ENCODE measurements around the gene COL4A1. TPM values are rescaled to one million over a fixed set of nuclear protein-coding genes. Genes with fewer than 3 reads are reported as not detected.

The COL4A1 gene
- total RNA-seq, 2 experiments from 2014 or later: 0.06 to 0.12 TPM

DNA sequence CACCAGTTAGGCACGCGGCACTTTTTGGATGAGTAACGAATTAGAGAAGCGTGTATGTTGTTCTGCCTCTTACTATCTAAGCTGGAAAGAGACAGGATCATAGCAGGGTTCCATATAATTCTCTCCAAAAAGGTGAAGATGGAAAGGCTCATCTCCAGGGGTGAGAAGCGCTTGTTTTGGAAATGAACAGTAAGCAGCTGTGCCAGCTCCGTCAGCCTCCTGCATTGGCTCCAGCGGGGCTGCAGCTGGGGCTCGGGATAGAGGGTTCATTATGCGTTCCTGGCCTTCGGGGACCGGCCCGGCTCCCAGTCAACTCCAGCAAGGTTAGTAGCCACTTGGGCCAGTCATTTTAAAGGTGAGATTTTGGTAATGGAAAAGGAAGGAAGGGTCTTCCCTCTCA, 155.5 kb downstream of the COL4A1 start:
- Mint-ChIP-seq H3K27me3 (no peaks in the 10 kb centered on the region), H3K9me3 (peaks cover 3% of the 10 kb centered on the region), H3K4me1 (no peaks in the 10 kb centered on the region), H3K27ac (no peak overlapping the region), H3K36me3 (ENCODE audit: low read depth) (no peaks in the 10 kb centered on the region), H3K4me3 (no peak overlapping the region)
- POLR2A ChIA-PET: no interaction called here
- DNase-seq: no peak
- CTCF ChIA-PET: no interaction called here

DNA sequence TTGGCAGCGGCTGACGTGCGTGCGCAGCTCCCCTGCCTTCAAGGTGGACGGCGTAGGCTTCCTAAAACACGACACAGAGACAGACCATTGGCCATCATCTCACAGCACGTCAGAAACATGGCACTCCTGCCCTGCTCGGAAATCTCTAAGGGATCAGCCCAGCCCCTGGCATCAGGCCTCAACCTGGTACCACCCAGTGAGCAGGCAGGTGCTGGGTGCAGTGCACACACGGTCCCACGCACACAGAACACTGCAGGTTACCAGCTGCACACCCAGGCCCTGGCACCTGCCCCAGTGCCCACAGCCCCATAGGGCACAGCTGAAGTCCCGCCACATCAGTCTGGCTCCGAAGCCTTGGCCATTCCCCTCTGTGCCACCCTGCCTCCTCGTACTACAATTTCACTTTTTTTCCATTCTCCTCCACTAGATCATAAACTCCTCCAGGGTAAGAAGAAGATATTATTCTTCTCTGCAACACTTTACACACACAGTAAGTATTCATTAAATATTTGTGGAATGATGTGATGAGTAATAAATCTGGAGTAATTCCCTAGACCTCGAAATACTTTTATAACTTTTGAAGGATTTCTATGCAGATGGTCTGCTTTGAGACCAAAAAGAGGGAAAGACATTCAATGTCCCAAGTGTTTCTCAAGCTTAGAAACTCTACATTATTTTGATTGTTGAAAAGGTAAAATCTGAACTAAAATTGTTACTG, 156.4 kb downstream of the COL4A1 start:
- Mint-ChIP-seq H3K4me1 (no peaks in the 10 kb centered on the region), H3K27me3 (no peaks in the 10 kb centered on the region), H3K9me3 (peaks cover 3% of the 10 kb centered on the region), H3K27ac (no peak overlapping the region), H3K36me3 (ENCODE audit: low read depth) (no peaks in the 10 kb centered on the region), H3K4me3 (no peak overlapping the region)
- ChIA-PET POLR2A (no interaction called here), CTCF (no interaction called here)
- DNase-seq: no peak

DNA sequence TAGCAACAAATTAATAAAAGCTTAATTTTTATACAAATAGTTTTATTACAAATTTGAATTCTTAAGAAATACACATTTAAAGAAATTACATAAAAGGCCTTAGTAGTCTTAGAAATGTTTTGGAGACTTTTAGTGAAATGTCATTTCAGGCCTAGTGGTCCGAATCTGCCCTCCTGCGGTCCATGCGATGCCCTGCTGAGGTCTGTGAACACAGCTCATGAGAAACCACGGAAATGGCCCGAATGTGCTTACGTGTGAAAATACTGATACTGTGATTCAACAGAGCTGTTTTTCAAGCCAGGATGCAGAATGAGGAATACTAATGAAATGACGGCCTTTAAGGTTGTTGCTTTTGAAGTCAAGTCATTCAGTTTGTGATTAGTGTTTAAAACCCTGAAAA, 157.9 kb downstream of the COL4A1 start:
- no peak for DNase-seq
- H3K9me3 Mint-ChIP-seq: no peaks in the 10 kb centered on the region
- no peaks in the 10 kb centered on the region for H3K36me3 Mint-ChIP-seq (ENCODE audit: low read depth)
- ChIA-PET CTCF (interaction anchor here (0.6 to 1.4 kb wide), 2 partner anchors 24 to 86 kb away, joined by 3 read pairs; no protein-coding TSS in a partner anchor), POLR2A (interaction anchor here (0.7 kb wide), 1 partner anchor 12 kb away, joined by 3 read pairs; no protein-coding TSS in a partner anchor)
- no peaks in the 10 kb centered on the region for H3K4me1 Mint-ChIP-seq
- H3K4me3 Mint-ChIP-seq: no peak overlapping the region
- H3K27me3 Mint-ChIP-seq: no peaks in the 10 kb centered on the region
- no peak overlapping the region for H3K27ac Mint-ChIP-seq

DNA sequence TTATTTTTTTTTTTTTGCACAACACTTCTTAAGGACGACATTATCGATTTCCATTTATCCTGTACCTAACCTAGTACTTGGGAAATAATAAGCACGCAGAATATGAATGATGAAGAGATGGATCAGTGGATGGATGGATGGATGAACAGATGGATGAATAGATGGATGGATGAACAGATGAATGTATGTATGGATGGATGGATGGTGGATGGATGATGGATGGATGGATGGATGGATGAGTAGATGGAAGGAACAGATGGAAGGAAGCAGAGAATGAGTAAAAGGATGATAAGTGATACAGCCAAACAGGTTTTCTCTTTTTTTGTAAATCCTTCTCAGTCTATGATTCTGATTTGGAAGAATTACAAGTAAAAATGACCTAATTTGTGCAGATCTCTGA, 166.9 kb downstream of the COL4A1 start:
- POLR2A ChIA-PET: no interaction called here
- CTCF ChIA-PET: no interaction called here
- Mint-ChIP-seq H3K4me3 (no peak overlapping the region), H3K4me1 (peaks cover 10% of the 10 kb centered on the region), H3K36me3 (ENCODE audit: low read depth) (no peaks in the 10 kb centered on the region), H3K27ac (no peak overlapping the region), H3K27me3 (peaks cover 55% of the 10 kb centered on the region), H3K9me3 (no peaks in the 10 kb centered on the region)
- DNase-seq: no peak

DNA sequence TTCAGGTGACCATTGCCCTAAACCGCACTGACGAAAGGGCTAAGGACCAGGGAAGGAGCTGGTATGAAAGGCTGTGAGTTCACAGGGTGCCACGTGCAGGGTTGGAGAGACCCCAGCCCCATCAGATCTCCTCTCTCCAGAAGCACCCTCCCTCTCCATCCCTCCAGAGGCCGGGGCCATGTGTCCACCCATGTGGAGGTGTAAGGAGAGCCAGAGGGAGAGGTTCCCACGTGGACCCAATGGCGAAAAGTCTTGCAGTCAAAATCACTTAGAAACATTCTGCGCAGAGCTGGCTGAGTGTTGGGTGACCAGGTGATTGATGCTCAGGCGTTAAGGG, 168.3 kb downstream of the COL4A1 start:
- H3K9me3 Mint-ChIP-seq: no peaks in the 10 kb centered on the region
- CTCF ChIA-PET: no interaction called here
- no peak overlapping the region for H3K4me3 Mint-ChIP-seq
- no peaks in the 10 kb centered on the region for H3K36me3 Mint-ChIP-seq (ENCODE audit: low read depth)
- POLR2A ChIA-PET: no interaction called here
- H3K4me1 Mint-ChIP-seq: peaks cover 10% of the 10 kb centered on the region
- no peak for DNase-seq
- peaks cover 55% of the 10 kb centered on the region for H3K27me3 Mint-ChIP-seq
- no peak overlapping the region for H3K27ac Mint-ChIP-seq

DNA sequence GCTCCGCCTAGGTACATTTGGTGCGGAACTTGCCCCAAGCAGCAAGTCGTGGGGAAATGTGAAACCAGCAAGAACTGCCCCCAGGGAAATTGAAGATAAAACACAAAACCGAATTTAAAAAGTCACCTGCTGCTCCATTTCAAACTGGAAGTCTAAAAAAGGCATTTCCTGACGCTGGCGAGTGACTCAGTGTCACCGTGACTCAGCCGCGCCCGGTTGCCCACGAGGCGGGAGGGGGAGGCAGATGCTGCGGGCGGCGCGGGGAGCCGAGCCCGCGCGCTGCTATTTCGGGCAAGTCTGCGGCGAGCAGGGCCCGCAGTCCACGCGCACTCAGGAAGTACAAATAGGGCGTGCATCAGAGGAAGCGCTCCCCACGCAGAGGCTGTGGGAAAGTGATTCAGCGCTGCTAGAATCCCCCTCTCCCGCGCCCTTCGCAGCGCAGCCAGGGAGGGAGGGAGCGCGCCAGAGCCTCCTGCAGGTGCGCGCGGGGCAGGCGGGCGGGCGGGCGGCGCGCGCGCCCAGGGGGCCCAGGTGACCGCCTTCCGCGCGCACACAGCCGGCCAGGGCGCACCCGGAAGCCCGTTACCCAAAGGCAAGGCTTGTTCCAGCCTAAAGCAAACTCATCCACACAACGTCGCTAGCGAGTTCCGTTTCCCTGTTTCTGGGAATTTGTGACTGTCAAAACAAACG, 168.8 kb downstream of the COL4A1 start:
- ChIA-PET POLR2A (no interaction called here), CTCF (no interaction called here)
- Mint-ChIP-seq H3K27me3 (peaks cover 54% of the 10 kb centered on the region), H3K9me3 (no peaks in the 10 kb centered on the region), H3K27ac (peak overlapping the region; percentile 70), H3K4me1 (peaks cover 10% of the 10 kb centered on the region), H3K36me3 (ENCODE audit: low read depth) (no peaks in the 10 kb centered on the region), H3K4me3 (peak overlapping the region; percentile 73)
- DNase-seq: peak; percentile 61

DNA sequence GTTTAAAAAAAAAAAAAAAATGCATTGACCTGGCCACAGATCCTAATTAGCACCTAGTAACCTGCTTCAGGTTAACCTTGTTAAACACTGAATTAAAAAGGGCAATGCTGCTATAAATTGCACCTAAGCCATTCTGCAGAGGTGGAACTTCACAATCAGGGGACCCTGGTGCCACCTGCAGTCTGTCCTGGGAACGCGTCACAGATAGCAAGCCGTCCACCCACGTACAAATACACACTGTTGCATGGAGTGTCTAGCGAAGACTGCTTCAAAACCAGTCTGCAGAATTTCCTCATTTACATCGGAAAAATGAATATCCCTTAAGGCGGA, 169.3 kb downstream of the COL4A1 start:
- ChIA-PET POLR2A (no interaction called here), CTCF (no interaction called here)
- H3K4me3 Mint-ChIP-seq: peak overlapping the region; percentile 73
- H3K4me1 Mint-ChIP-seq: peaks cover 10% of the 10 kb centered on the region
- peak; percentile 24 for DNase-seq
- H3K9me3 Mint-ChIP-seq: no peaks in the 10 kb centered on the region
- H3K27me3 Mint-ChIP-seq: peaks cover 49% of the 10 kb centered on the region
- no peaks in the 10 kb centered on the region for H3K36me3 Mint-ChIP-seq (ENCODE audit: low read depth)
- peak overlapping the region; percentile 70 for H3K27ac Mint-ChIP-seq

DNA sequence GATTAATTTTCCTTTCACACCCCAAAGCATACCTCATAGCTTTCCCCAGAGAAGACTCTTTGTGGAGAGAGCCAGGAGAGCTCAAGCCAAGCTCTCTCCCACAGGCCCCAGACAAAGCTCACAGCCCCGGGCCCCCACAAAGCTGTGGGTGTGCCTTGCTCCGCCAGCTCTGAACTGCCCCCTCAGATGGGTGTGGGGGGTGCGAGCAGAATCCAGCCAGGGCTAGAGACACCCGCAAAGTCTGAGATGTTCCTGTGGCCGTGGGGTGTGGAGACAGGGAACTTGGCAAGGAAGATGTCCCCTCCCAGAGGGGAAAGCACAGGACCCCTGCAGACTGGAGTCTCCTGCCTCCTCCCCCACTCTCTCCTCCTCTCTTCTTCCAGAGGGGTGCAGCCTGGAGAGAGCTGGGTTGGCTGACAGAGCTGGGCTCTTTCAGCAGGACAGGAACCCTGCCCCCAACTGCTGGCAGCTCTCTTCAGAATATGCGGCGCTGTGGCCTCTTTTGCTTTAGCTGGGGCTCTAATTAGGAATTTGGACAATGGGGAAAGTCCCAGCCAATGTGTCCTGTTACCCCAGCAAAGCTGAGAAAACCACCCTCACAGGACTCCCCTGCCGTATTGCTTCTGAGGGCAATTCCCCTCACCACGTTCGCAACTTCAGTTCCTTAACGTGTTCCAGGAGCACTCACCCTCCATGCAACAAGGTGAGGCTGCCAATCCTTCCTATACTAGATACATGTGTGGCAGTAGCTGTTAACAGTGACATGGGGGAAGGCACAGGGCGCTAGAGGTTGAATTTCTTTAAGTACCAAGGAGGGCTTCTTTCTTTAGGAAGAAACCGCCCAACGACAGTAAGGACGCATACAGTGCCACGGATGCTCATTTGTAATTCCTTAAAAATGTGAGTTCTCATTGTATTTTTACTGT, 170.0 kb downstream of the COL4A1 start:
- no peak for DNase-seq
- no peak overlapping the region for H3K27ac Mint-ChIP-seq
- ChIA-PET POLR2A (no interaction called here), CTCF (no interaction called here)
- peak overlapping the region; percentile 73 for H3K4me3 Mint-ChIP-seq
- H3K9me3 Mint-ChIP-seq: no peaks in the 10 kb centered on the region
- peaks cover 43% of the 10 kb centered on the region for H3K27me3 Mint-ChIP-seq
- H3K36me3 Mint-ChIP-seq (ENCODE audit: low read depth): no peaks in the 10 kb centered on the region
- H3K4me1 Mint-ChIP-seq: peaks cover 10% of the 10 kb centered on the region

DNA sequence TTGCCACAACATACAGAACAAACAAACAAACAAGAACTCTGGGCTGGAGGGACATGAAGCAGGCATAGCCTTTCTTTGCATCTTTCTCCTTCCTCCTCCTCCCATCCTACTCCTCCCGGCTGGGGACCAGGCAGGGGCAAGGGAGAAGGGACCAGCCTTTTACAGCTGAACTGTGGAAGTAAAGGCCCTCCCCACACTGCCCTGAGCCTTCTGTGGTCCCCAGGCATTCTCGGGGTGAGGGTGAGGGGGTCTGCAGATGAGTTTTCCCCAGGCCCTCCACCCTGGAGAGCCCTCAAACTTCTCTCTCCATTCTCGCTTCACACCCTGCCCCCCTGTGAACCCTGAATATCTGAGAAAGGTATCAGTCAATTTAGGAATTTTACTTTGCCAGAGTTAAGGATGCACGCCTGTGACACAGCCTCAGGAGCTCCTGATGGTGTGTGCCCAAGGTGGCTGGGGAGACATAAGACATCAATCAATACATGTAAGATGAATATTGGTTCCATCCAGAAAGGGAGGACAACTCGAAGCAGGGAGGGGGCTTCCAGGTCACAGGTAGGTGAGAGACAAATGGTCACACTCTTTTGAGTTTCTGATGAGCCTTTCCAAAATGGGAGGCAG, 170.9 kb downstream of the COL4A1 start:
- Mint-ChIP-seq H3K4me3 (no peak overlapping the region), H3K27ac (no peak overlapping the region), H3K27me3 (peaks cover 38% of the 10 kb centered on the region), H3K4me1 (peaks cover 10% of the 10 kb centered on the region), H3K36me3 (ENCODE audit: low read depth) (no peaks in the 10 kb centered on the region), H3K9me3 (no peaks in the 10 kb centered on the region)
- ChIA-PET POLR2A (no interaction called here), CTCF (no interaction called here)
- no peak for DNase-seq

DNA sequence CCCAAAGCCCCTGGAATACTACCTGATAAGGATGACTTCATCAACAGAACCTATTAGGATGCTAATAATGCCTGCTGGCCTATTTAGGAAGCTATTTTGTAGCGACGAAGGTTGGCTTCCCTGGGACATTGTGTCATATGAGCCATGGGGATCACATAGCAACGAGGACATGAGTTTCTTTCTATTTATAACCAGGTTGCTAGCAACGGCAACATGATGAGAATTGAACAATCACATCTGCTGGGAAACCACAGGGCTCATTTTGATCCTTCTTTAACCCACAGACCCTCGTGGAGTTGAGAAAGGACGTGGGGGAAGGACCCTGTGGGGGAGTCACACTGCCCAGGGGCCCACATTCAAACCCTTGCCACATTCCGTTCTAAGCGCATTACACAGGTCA, 172.2 kb downstream of the COL4A1 start:
- peaks cover 26% of the 10 kb centered on the region for H3K27me3 Mint-ChIP-seq
- no peak for DNase-seq
- H3K36me3 Mint-ChIP-seq (ENCODE audit: low read depth): no peaks in the 10 kb centered on the region
- H3K4me1 Mint-ChIP-seq: peaks cover 10% of the 10 kb centered on the region
- no peaks in the 10 kb centered on the region for H3K9me3 Mint-ChIP-seq
- ChIA-PET CTCF (no interaction called here), POLR2A (no interaction called here)
- no peak overlapping the region for H3K27ac Mint-ChIP-seq
- no peak overlapping the region for H3K4me3 Mint-ChIP-seq

DNA sequence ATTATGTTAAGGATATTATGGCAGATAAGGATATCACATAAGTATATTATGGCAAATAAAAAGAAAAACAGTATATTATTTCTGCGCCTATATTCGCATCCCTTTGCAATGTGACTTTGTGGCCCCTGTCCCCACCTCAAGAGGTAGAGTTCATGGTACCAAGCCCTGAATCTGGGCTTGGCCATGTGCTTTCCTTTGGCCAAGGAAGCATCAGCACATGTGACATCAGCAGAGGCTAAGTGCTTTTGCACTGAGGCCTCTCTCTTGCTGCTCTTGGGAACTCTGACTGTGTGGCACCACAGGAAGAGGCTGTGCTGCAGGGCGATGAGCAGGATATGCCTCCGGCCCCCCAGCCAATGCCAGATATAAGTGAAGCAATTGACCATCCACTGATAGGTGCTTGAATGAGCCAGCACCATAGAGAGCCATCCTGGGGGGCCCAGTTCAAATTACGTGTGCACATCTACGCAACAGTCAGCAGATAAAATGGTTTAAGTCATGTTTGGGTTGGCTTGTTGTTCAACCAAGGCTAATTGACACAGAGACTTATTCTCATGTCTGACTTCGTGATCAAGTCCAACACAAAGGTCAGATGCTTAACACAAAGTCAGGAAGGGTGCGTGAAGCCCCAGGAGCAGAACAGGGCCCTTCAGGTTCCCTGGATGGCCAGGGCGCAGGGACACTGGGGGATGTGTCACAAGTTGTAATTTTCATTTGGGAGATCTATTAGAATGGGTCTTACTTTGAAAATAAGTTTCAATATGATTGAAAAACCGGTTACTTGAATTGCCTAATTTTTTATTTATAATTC, 173.3 kb downstream of the COL4A1 start:
- Mint-ChIP-seq H3K36me3 (ENCODE audit: low read depth) (no peaks in the 10 kb centered on the region), H3K4me3 (no peak overlapping the region), H3K4me1 (peaks cover 10% of the 10 kb centered on the region), H3K27ac (no peak overlapping the region), H3K27me3 (peaks cover 16% of the 10 kb centered on the region), H3K9me3 (no peaks in the 10 kb centered on the region)
- no peak for DNase-seq
- ChIA-PET POLR2A (no interaction called here), CTCF (no interaction called here)

DNA sequence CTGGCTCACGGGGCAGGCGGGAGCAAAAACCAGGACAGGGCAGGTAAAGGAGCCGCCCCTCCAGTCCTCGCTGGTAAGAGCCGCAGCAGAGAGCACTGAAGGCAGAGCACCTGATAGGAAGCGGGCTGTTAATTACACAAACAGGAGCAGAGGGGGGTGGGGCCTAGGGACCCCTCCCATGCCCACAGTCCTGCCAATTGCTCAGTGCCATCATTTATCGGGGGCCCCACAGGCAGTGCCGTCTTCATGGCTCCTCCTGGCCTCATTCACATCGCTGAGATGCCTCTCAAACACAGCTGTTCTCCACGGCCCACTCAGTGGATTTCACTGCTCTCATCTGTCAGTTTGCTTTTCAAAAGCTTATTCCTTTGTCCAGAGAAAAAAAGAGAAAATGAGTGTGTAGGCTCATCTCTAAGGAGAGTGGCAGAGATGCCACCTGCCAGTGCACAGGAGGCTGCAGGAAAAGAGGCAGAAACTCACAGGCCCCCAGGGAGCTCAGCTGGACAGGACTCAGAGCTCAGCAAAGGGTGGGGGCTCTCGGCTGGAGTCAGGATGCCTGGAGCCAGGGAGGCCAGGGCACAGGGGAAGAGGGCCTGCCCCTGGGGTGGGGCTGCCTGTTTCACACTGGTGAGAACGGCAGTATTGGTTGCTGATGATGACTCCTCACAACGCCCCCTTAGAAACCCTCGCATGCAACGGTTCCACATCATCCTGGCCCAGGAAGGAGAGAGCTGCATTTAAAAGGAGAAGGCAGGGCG, 174.6 kb downstream of the COL4A1 start:
- peaks cover 3% of the 10 kb centered on the region for H3K4me1 Mint-ChIP-seq
- H3K9me3 Mint-ChIP-seq: no peaks in the 10 kb centered on the region
- DNase-seq: no peak
- ChIA-PET CTCF (no interaction called here), POLR2A (no interaction called here)
- H3K27me3 Mint-ChIP-seq: peaks cover 21% of the 10 kb centered on the region
- H3K4me3 Mint-ChIP-seq: no peak overlapping the region
- H3K36me3 Mint-ChIP-seq (ENCODE audit: low read depth): no peaks in the 10 kb centered on the region
- no peak overlapping the region for H3K27ac Mint-ChIP-seq
